SU-DHL-6 (cell line): ENCODE data around the gene TMEM60.

ENCODE experiments used
- CTCF ChIP-seq: fragments of 200-600 bp; sonication (generic); IDR thresholded peaks from one replicate; pipeline ENCODE4 v1.5.1; 2017; ENCODE audit warnings: antibody characterized with exemption, mild to moderate bottlenecking, low read length, moderate library complexity; ENCODE audit not compliant: insufficient read depth, poor library complexity, severe bottlenecking
- EZH2phosphoT487 ChIP-seq: fragments of 200-600 bp; sonication (generic), shearing (Covaris generic); conservative IDR thresholded peaks from 2 replicates; pipeline ENCODE4 v1.6.1; 2018; ENCODE audit warnings: mild to moderate bottlenecking, antibody characterized with exemption, low read length, moderate library complexity, mixed read lengths

- TF ChIP-seq CTCF (no peak), EZH2phosphoT487 (no peak)
These were observed 12.2 kb downstream of the TMEM60 start for GRCh38 chr7:77786018-77786417.
